IMR-90 (cell line): ENCODE data around the gene SNRPD1. TPM values are rescaled to one million over a fixed set of nuclear protein-coding genes. Genes with fewer than 3 reads are reported as not detected.
"Not testable (repeated sequence)": the region's sequence is repeated elsewhere in the genome, so short reads cannot be mapped to it uniquely, and the experiment has no call there.

Experiments
- ATAC-seq: fragments of 200-7000 bp; cut with Tn5 transposase; 2 replicates; pipeline ENCODE4 v1.9.1; 2020; ENCODE audit warnings: low read depth, mild to moderate bottlenecking, moderate library complexity
- BruUV-seq: library from RNA; stranded (reverse); fragments of 400-500 nt; replicated peaks from 2 replicates; lab custom pipeline; 2021; lab: Mats Ljungman, UMichigan
- CTCF ChIA-PET: fragments of 300-600 bp; formaldehyde crosslinking; extraction: SDS; loops from one replicate; lab custom pipeline; 2021; ENCODE audit warnings: antibody characterized with exemption; lab: Yijun Ruan, JAX
- POLR2A ChIA-PET: fragments of 300-600 bp; sonication (Branson Sonifier 250); formaldehyde crosslinking; loops from one replicate; lab custom pipeline; 2022; ENCODE audit warnings: antibody characterized with exemption; ENCODE audit not compliant: unreplicated experiment; lab: Charles Lee
- DNase-seq: peaks from one replicate; pipeline ENCODE4 v3.0.0; 2013
- H2AFZ ChIP-seq: replicated peaks from 2 replicates; pipeline ENCODE3; 2013; ENCODE audit warnings: low read length, mild to moderate bottlenecking; ENCODE audit not compliant: poor library complexity
- H2AK5ac ChIP-seq: 2 replicates; pipeline ENCODE4 v1.6.1; 2013; ENCODE audit warnings: low read depth, low read length, inconsistent platforms
- H2AK9ac ChIP-seq: replicated peaks from 2 replicates; pipeline ENCODE3; 2013; ENCODE audit warnings: mild to moderate bottlenecking, low read depth, low read length, moderate library complexity; ENCODE audit not compliant: poor library complexity
- H2BK120ac ChIP-seq: 2 replicates; pipeline ENCODE4 v1.6.1; 2013; ENCODE audit warnings: low read depth, low read length, inconsistent platforms
- H2BK15ac ChIP-seq: 3 replicates; pipeline ENCODE4 v1.6.1; 2013; ENCODE audit warnings: low read depth, low read length, inconsistent platforms
- H2BK20ac ChIP-seq: 2 replicates; pipeline ENCODE4 v1.6.1; 2013; ENCODE audit warnings: low read depth, mild to moderate bottlenecking, inconsistent platforms, low read length, moderate library complexity
- H2BK5ac ChIP-seq: 2 replicates; pipeline ENCODE4 v1.6.1; 2013; ENCODE audit warnings: mild to moderate bottlenecking, low read depth, low read length, inconsistent platforms; ENCODE audit not compliant: poor library complexity, severe bottlenecking
- H3K14ac ChIP-seq: replicated peaks from 2 replicates; pipeline ENCODE4 v1.6.1; 2013; ENCODE audit warnings: low read depth, low read length, inconsistent platforms
- H3K18ac ChIP-seq: 2 replicates; pipeline ENCODE4 v1.6.1; 2013; ENCODE audit warnings: low read depth, low read length, control low read depth
- H3K23ac ChIP-seq: 2 replicates; pipeline ENCODE4 v1.6.1; 2013; ENCODE audit warnings: low read depth, low read length, inconsistent platforms
- H3K27ac ChIP-seq: 2 replicates; pipeline ENCODE4 v1.5.1; 2013; ENCODE audit warnings: mild to moderate bottlenecking, control low read depth, low read length; ENCODE audit not compliant: insufficient read depth
- H3K27me3 ChIP-seq: 2 replicates; pipeline ENCODE4 v1.6.1; 2013; ENCODE audit warnings: low read length; ENCODE audit not compliant: control insufficient read depth, insufficient read depth
- H3K36me3 ChIP-seq: 2 replicates; pipeline ENCODE4 v1.6.1; 2013; ENCODE audit warnings: low read length, mixed read lengths; ENCODE audit not compliant: control insufficient read depth, insufficient read depth
- H3K4ac ChIP-seq: 2 replicates; pipeline ENCODE4 v1.6.1; 2013; ENCODE audit warnings: low read depth, low read length, inconsistent platforms
- H3K4me1 ChIP-seq: 2 replicates; pipeline ENCODE4 v1.6.1; 2013; ENCODE audit warnings: low read length, mixed read lengths; ENCODE audit not compliant: control insufficient read depth, insufficient read depth
- H3K4me2 ChIP-seq: 2 replicates; pipeline ENCODE4 v1.6.1; 2013; ENCODE audit warnings: low read depth, mild to moderate bottlenecking, control low read depth, low read length, moderate library complexity
- H3K4me3 ChIP-seq: 2 replicates; pipeline ENCODE4 v1.5.1; 2013; ENCODE audit warnings: low read depth, mild to moderate bottlenecking, control low read depth, low read length, moderate library complexity; ENCODE audit not compliant: insufficient read depth
- H3K56ac ChIP-seq: 2 replicates; pipeline ENCODE4 v1.6.1; 2013; ENCODE audit warnings: low read length, inconsistent platforms; ENCODE audit not compliant: insufficient read depth; ENCODE audit errors: extremely low read depth
- H3K79me1 ChIP-seq, 2 experiments: 2 replicates each; pipeline ENCODE4 v1.6.1; 2013; ENCODE audit warnings: low read length in 2 of 2, inconsistent platforms in 1 of 2, low read depth in 1 of 2
- H3K9ac ChIP-seq: 2 replicates; pipeline ENCODE4 v1.6.1; 2013; ENCODE audit warnings: low read depth, low read length, control low read depth
- H3K9me1 ChIP-seq: 2 replicates; pipeline ENCODE4 v1.6.1; 2013; ENCODE audit warnings: low read length, inconsistent platforms; ENCODE audit not compliant: insufficient read depth
- H3K9me3 ChIP-seq: 2 replicates; pipeline ENCODE4 v1.6.1; 2013; ENCODE audit warnings: low read length; ENCODE audit not compliant: control insufficient read depth, insufficient read depth
- H4K20me1 ChIP-seq: 2 replicates; pipeline ENCODE4 v1.6.1; 2013; ENCODE audit warnings: low read length, inconsistent platforms; ENCODE audit not compliant: insufficient read depth
- H4K5ac ChIP-seq: 2 replicates; pipeline ENCODE4 v1.6.1; 2013; ENCODE audit warnings: mild to moderate bottlenecking, low read depth, low read length, control low read depth
- H4K8ac ChIP-seq, 2 experiments: 2 replicates each; pipeline ENCODE4 v1.6.1; 2013; ENCODE audit warnings: low read depth in 2 of 2, low read length in 2 of 2, control low read depth in 1 of 2, inconsistent platforms in 1 of 2
- H4K91ac ChIP-seq: 2 replicates; pipeline ENCODE4 v1.6.1; 2013; ENCODE audit warnings: low read depth, low read length, inconsistent platforms; ENCODE audit not compliant: insufficient read depth
- whole genome bisulfite sequencing, 2 experiments: methylation state at CpG; one replicate each; pipeline versions ENCODE4 v1.1.5 to v1.1.7; 2013; ENCODE audit warnings: missing lambda C conversion rate in 2 of 2; ENCODE audit not compliant: insufficient read length in 1 of 2; ENCODE audit errors: extremely low coverage in 2 of 2; 5-methylcytosine and 5-hydroxymethylcytosine counted together
- dilution Hi-C: fragments of 300-500 bp; cut with HindIII; formaldehyde crosslinking; loops from one replicate; pipeline ENCODE4 v1.14.3; 2018; ENCODE audit warnings: low sequenced_read_pairs; ENCODE audit not compliant: unreplicated experiment
- in situ Hi-C: fragments of 300-500 bp; cut with MboI; formaldehyde crosslinking; loops from 3 replicates; pipeline ENCODE4 v1.14.3; 2019; ENCODE audit warnings: low sequenced_read_pairs, inconsistent platforms, mixed read lengths
- intact Hi-C: fragments of 100-400 bp; cut with micrococcal nuclease; formaldehyde crosslinking; loops from 2 replicates; pipeline ENCODE4 v1.10.0; 2022
- polyA plus RNA-seq, 3 experiments: library from polyadenylated mRNA; depleted of rRNA; stranded (reverse); fragments of >200 nt; gene quantifications; 2 replicates each; pipeline ENCODE4 v1.2.3, GENCODE V29; 2012; ENCODE audit warnings: low replicate concordance in 1 of 3
- total RNA-seq: library from RNA; depleted of rRNA; stranded (reverse); fragments of >200 nt; gene quantifications from 2 replicates; pipeline ENCODE4 v1.2.3, GENCODE V29; 2012

The SNRPD1 gene
- total and polyA plus RNA-seq, 2 of the 4 experiments (the other 2 are of a cell fraction): 6.8 to 19.8 TPM

GRCh38 chr18:21592361-21592760 lies 19.8 kb upstream of the SNRPD1 start:
- H3K23ac ChIP-seq, ATAC-seq, H2BK120ac ChIP-seq, H4K5ac ChIP-seq, H3K27ac ChIP-seq, H3K56ac ChIP-seq, H2BK15ac ChIP-seq, dilution Hi-C loops, H4K20me1 ChIP-seq, H3K4me1 ChIP-seq, H2AK5ac ChIP-seq, in situ Hi-C loops, H3K18ac ChIP-seq, H2BK20ac ChIP-seq, CTCF ChIA-PET, H2AK9ac ChIP-seq, DNase-seq, intact Hi-C loops, H3K9ac ChIP-seq, H3K4me3 ChIP-seq, H3K4me2 ChIP-seq, BruUV-seq, H3K14ac ChIP-seq, H3K36me3 ChIP-seq, H4K91ac ChIP-seq, H3K4ac ChIP-seq, H3K9me1 ChIP-seq, POLR2A ChIA-PET, H2BK5ac ChIP-seq, H2AFZ ChIP-seq, H3K9me3 ChIP-seq, H4K8ac ChIP-seq, H3K27me3 ChIP-seq: not testable (repeated sequence)
- no CpG with 5 or more reads among the region's 33 CpGs for WGBS, 2 experiments
- peaks cover 16 to 31% of the 10 kb centered on the region in 2 experiments for H3K79me1 ChIP-seq
